Measurements from ENCODE around the gene COX6B1. TPM values are rescaled to one million over a fixed set of nuclear protein-coding genes. Genes with fewer than 3 reads are reported as not detected.

The COX6B1 gene
- total and polyA plus RNA-seq, 2 of the 8 experiments (the other 6 are each of a cell fraction or from before 2014, with no cell fraction given) = 437 to 1,052 TPM

DNA sequence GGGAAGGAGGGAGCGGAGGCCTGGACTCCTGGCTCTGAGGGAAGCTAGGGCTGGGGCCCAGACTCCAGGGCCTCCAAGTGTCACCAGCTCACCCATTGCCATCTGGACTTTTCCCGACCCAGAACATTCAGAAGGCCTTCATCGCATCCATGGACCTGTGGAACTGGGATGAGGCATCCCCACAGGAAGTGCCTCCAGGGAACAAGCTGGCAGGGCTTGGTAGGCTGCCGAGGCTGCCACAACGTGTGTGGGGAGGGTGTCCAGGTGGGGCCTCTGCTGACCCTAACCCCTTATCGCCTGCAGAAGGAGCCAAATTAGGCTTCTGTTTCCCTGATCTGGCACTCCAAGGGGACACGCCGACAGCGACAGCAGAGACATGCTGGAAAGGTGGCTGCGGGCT lies 5.8 kb upstream of the COX6B1 start (continued):
- TF ChIP-seq, protein P1, sequence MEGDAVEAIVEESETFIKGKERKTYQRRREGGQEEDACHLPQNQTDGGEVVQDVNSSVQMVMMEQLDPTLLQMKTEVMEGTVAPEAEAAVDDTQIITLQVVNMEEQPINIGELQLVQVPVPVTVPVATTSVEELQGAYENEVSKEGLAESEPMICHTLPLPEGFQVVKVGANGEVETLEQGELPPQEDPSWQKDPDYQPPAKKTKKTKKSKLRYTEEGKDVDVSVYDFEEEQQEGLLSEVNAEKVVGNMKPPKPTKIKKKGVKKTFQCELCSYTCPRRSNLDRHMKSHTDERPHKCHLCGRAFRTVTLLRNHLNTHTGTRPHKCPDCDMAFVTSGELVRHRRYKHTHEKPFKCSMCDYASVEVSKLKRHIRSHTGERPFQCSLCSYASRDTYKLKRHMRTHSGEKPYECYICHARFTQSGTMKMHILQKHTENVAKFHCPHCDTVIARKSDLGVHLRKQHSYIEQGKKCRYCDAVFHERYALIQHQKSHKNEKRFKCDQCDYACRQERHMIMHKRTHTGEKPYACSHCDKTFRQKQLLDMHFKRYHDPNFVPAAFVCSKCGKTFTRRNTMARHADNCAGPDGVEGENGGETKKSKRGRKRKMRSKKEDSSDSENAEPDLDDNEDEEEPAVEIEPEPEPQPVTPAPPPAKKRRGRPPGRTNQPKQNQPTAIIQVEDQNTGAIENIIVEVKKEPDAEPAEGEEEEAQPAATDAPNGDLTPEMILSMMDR (IDR thresholded peaks at IDR 0.05; ENCODE audit: control extremely low read depth in 1 of 3, insufficient read depth in 1 of 3, low read depth in 1 of 3, low read length in 3 of 3) = no peak
- TF ChIP-seq, protein P2, sequence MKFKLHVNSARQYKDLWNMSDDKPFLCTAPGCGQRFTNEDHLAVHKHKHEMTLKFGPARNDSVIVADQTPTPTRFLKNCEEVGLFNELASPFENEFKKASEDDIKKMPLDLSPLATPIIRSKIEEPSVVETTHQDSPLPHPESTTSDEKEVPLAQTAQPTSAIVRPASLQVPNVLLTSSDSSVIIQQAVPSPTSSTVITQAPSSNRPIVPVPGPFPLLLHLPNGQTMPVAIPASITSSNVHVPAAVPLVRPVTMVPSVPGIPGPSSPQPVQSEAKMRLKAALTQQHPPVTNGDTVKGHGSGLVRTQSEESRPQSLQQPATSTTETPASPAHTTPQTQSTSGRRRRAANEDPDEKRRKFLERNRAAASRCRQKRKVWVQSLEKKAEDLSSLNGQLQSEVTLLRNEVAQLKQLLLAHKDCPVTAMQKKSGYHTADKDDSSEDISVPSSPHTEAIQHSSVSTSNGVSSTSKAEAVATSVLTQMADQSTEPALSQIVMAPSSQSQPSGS (IDR thresholded peaks at IDR 0.05; ENCODE audit: low read length) = no peak
- TF ChIP-seq SIX5 (IDR thresholded peaks at IDR 0.05; ENCODE audit: low read depth, low read length) (no peak), PHF8 (conservative IDR thresholded peaks at IDR 0.05; ENCODE audit: low read depth, low read length) (no peak), EGR1 (IDR thresholded peaks at IDR 0.05; ENCODE audit: borderline replicate concordance, low read depth, low read length) (no peak), TAF1 (IDR thresholded peaks at IDR 0.05; ENCODE audit: low read depth, low read length) (no peak), CBX5 (IDR thresholded peaks at IDR 0.05; ENCODE audit: low read depth, low read length) (no peak), BACH1 (IDR thresholded peaks at IDR 0.05; ENCODE audit: low read length) (no peak), E2F6 (IDR thresholded peaks at IDR 0.05) (no peak), TBP (IDR thresholded peaks at IDR 0.05; ENCODE audit: low read depth, low read length) (no peak)
- TF ChIP-seq, protein P3, sequence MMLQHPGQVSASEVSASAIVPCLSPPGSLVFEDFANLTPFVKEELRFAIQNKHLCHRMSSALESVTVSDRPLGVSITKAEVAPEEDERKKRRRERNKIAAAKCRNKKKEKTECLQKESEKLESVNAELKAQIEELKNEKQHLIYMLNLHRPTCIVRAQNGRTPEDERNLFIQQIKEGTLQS (IDR thresholded peaks at IDR 0.05; ENCODE audit: insufficient read depth, low read depth, low read length) = no peak
